H1 (cell line): ENCODE data around the gene SMS. TPM values are rescaled to one million over a fixed set of nuclear protein-coding genes. Genes with fewer than 3 reads are reported as not detected.

Experiments
- MAX ChIP-seq: IDR thresholded peaks from 2 replicates; pipeline ENCODE4 v1.6.1; 2012; ENCODE audit warnings: inconsistent platforms
- polyA plus RNA-seq, 7 experiments: library from polyadenylated mRNA; depleted of rRNA in 3 of 7; stranded (reverse) in 5 of 7; unstranded in 2 of 7; fragments of >200 nt in 5 of 7; fragments of 200-250 nt in 2 of 7; gene quantifications; 1 replicate in 5 of 7; 2 replicates in 1 of 7; 4 replicates in 1 of 7; pipeline versions ENCODE4 v1.2.1 to v1.2.3, GENCODE V29; 2011 to 2013; ENCODE audit warnings: missing spikeins in 2 of 7, mixed read lengths in 2 of 7
- total RNA-seq: library from RNA; stranded (reverse); fragmentation: NEBNext Ultra II Directional; extraction: Animal tissue kit (Norgen Biotek cat#: 25700); gene quantifications from 2 replicates; pipeline ENCODE4 v1.2.1, GENCODE V29; 2021

Gene SMS
- total and polyA plus RNA-seq, 2 of the 8 experiments (the other 6 are each of a cell fraction or from before 2014, with no cell fraction given), result 66.3 to 256 TPM

DNA sequence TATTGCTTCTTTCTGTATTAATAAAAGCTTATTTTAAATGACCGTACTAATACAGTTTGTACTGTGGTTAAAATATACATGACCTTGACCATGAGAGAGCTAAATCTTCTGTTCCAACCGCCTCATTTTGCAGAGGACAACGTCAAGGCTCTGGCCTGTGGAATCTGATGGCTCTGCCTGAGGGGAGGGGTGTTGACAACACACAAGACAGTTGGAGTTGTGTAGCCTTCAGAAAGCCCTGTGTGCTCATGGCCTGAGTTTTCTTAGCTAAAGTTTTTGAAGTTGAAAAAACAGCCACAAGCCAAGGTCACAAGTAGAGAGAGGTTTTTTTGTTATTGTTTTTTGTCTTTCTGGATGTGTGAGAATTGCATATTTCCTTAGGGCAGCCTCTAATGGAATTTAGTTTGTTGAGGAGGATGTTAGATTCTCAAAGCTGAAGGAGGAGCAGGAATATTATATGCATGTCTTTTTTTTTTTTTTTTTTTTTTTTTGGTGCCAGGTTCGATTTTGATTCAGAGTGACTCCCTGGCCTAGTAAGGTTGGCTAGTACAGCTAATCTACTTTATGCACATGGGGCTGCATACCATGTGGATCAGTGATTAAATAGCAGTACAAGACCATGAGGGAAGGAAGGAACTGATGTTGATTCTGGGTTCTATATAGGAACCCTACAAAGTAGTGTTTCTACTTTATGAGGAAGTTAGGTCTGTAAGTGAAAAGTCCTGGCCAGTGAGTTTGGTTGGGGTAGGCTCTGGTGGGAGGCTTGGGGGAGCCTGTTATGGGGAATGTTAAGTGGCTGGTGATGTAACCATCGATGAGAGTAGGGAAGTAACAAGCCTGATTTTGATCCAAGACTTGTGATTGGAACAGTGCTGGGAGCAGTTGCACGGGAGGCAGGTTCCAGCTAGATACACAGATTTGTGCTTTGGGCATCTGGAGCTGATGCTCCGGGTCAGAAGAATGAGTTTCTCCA, 20.3 kb downstream of the SMS start (continued):
- no peak for TF ChIP-seq MAX
- TF ChIP-seq, all 59 proteins: peak for 0
